ENCODE results near the gene TCEA2. TPM values are rescaled to one million over a fixed set of nuclear protein-coding genes. Genes with fewer than 3 reads are reported as not detected.
A peak's percentile ranks its signal among the peaks of the same experiment; 100 is the strongest.

The TCEA2 gene
- total and polyA plus RNA-seq, 2 of the 13 experiments (the other 11 are each of a cell fraction or from before 2014, with no cell fraction given) = 28.1 to 33.7 TPM

GRCh38 chr20:64055893-64056638 is 6.9 kb upstream of the TCEA2 start (continued):
- TF ChIP-seq, protein P1, sequence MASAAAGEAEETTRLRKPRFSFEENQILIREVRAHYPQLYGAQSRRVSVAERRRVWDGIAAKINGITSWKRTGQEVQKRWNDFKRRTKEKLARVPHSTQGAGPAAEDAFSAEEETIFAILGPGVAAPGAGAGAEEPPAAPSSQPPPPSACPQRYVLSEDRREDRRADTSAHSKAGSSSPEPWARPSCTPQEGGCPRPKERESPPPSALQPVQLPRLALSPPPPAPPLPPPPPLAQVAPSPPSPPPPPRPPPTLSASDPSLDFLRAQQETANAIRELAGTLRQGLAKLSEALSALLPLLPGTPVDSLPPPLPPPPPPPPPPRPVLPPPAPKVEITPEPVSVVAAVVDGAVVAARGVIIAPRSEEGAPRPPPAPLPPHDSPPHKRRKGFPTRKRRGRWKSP (CRISPR knock-in tag; IDR thresholded peaks at IDR 0.05) = no peak
- no peak for TF ChIP-seq FOXP1 (IDR thresholded peaks at IDR 0.05)
- TF ChIP-seq FOXP1 (CRISPR knock-in tag; IDR thresholded peaks at IDR 0.05) = no peak
- TF ChIP-seq THAP8 (CRISPR knock-in tag; IDR thresholded peaks at IDR 0.05; ENCODE audit: borderline replicate concordance) = no peak
- TF ChIP-seq GFI1 (CRISPR knock-in tag; IDR thresholded peaks at IDR 0.05; ENCODE audit: borderline replicate concordance) = no peak; the same call in none of the 2 replicates
- TF ChIP-seq ZNF501 (CRISPR knock-in tag; IDR thresholded peaks at IDR 0.05) = no peak; the same call in 1 of the 2 replicates
- TF ChIP-seq, protein P2, sequence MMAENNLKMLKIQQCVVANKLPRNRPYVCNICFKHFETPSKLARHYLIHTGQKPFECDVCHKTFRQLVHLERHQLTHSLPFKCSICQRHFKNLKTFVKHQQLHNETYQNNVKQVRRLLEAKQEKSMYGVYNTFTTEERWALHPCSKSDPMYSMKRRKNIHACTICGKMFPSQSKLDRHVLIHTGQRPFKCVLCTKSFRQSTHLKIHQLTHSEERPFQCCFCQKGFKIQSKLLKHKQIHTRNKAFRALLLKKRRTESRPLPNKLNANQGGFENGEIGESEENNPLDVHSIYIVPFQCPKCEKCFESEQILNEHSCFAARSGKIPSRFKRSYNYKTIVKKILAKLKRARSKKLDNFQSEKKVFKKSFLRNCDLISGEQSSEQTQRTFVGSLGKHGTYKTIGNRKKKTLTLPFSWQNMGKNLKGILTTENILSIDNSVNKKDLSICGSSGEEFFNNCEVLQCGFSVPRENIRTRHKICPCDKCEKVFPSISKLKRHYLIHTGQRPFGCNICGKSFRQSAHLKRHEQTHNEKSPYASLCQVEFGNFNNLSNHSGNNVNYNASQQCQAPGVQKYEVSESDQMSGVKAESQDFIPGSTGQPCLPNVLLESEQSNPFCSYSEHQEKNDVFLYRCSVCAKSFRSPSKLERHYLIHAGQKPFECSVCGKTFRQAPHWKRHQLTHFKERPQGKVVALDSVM (CRISPR knock-in tag; IDR thresholded peaks at IDR 0.05) = peak; percentile 23
- TF ChIP-seq ZNF256 (CRISPR knock-in tag; conservative IDR thresholded peaks at IDR 0.05) = peak; percentile 46; the same call in 1 of the 2 replicates
- no peak for TF ChIP-seq LCORL (IDR thresholded peaks at IDR 0.05)
- no peak for TF ChIP-seq LCORL (CRISPR knock-in tag; IDR thresholded peaks at IDR 0.05)
- TF ChIP-seq, protein P3, sequence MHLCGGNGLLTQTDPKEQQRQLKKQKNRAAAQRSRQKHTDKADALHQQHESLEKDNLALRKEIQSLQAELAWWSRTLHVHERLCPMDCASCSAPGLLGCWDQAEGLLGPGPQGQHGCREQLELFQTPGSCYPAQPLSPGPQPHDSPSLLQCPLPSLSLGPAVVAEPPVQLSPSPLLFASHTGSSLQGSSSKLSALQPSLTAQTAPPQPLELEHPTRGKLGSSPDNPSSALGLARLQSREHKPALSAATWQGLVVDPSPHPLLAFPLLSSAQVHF (CRISPR knock-in tag; IDR thresholded peaks at IDR 0.05) = no peak
- TF ChIP-seq NFIC (IDR thresholded peaks at IDR 0.05; ENCODE audit: low read length) = no peak
- TF ChIP-seq ZBTB7B (CRISPR knock-in tag; IDR thresholded peaks at IDR 0.05) = peak; percentile 88
- TF ChIP-seq ARID5B (CRISPR knock-in tag; IDR thresholded peaks at IDR 0.05) = peak; percentile 71; the same call in 1 of the 2 replicates
- peak; percentile 88 for TF ChIP-seq ZFX (CRISPR knock-in tag; IDR thresholded peaks at IDR 0.05; ENCODE audit: low read depth)
- 0 out of 2 replicates have a peak, but pooled peaks have one; percentile 7 for TF ChIP-seq ZNF317 (CRISPR knock-in tag; IDR thresholded peaks at IDR 0.05)
- no peak for TF ChIP-seq ZNF7 (CRISPR knock-in tag; IDR thresholded peaks at IDR 0.05)
- TF ChIP-seq, protein P4, sequence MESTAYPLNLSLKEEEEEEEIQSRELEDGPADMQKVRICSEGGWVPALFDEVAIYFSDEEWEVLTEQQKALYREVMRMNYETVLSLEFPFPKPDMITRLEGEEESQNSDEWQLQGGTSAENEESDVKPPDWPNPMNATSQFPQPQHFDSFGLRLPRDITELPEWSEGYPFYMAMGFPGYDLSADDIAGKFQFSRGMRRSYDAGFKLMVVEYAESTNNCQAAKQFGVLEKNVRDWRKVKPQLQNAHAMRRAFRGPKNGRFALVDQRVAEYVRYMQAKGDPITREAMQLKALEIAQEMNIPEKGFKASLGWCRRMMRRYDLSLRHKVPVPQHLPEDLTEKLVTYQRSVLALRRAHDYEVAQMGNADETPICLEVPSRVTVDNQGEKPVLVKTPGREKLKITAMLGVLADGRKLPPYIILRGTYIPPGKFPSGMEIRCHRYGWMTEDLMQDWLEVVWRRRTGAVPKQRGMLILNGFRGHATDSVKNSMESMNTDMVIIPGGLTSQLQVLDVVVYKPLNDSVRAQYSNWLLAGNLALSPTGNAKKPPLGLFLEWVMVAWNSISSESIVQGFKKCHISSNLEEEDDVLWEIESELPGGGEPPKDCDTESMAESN (CRISPR knock-in tag; conservative IDR thresholded peaks at IDR 0.05) = 0 out of 2 replicates have a peak, but pooled peaks have one; percentile 49
- TF ChIP-seq HOXA9 (CRISPR knock-in tag; IDR thresholded peaks at IDR 0.05; ENCODE audit: borderline replicate concordance) = 0 out of 2 replicates have a peak, but pooled peaks have one; percentile 12
